Measurements from ENCODE around the gene NHSL1. TPM values are rescaled to one million over a fixed set of nuclear protein-coding genes. Genes with fewer than 3 reads are reported as not detected.

The NHSL1 gene
- total and polyA plus RNA-seq, 2 of the 8 experiments (the other 6 are each of a cell fraction or from before 2014, with no cell fraction given) = 7.2 to 32.4 TPM

DNA sequence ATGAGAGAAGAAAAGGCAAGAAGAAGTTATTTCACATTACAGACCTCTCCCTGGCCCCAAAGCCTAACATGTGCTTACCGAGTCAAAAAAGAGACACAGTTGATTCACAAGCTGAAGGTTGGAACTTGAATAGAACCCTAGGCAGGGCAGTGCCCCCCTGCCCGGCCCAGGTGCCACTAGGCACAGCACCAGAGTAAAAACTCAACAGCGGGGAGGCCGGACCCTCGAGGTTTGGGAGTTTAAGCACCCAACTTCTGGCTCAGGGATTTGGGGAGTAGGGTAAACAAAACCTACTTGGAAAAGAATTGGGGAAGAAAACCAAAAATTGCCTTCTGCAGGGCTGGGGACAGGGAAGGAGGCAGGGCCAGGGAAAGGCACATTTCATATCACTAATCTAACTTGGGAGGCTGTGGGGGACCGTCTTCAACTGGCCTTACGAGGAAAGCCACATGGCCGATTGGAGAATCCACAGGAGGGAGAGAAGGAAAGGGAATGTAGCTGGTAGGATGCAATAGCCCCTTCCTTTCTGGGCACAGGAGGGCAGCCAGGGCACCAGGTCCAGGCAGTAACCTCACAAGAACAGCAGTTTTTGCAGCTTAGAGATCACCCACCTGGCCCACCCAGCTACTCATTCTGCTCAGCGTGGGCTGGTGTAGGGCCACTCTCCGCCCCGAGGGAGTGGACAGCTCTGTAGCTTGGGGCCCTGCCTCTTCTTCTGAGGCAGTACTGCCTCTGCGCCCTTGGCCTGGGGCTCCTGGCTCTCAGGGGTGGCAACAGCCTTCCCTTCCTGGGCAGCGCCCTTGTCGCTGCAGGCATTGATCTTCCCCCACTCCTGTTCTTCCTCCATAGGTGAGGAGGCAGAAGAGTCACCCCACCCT, 97.1 kb downstream of the NHSL1 start:
- ChIA-PET POLR2A (ENCODE audit: partially characterized antibody) (no interaction called here), CTCF (ENCODE audit: partially characterized antibody) (interaction anchor here (0.6 to 4.2 kb wide), 16 partner anchors 12 to 567 kb away, joined by 3 to 35 read pairs (median 4); no protein-coding TSS in a partner anchor)
- Histone ChIP-seq H3K23ac (ENCODE audit: insufficient read length) (no peak overlapping the region), H2BK20ac (ENCODE audit: low read length) (peak overlapping the region; percentile 72; the same call in 1 of the 2 replicates), H4K8ac (ENCODE audit: extremely low read depth, insufficient read depth, low read length) (no peak overlapping the region), H3K18ac (ENCODE audit: extremely low read depth, low read length) (peak overlapping the region; percentile 71; the same call in 1 of the 2 replicates), H4K91ac (replicated peaks; ENCODE audit: insufficient read length, low read length) (no peak overlapping the region), H3K14ac (ENCODE audit: insufficient read length) (no peak overlapping the region), H3K4me2 (ENCODE audit: insufficient read depth in 1 of 2, low read depth in 2 of 2, low read length in 2 of 2) (no peak overlapping the region; a peak in 1 of 4 replicates), H3K27ac (ENCODE audit: low read depth, low read length) (no peak overlapping the region), H2BK5ac (ENCODE audit: low read depth, low read length) (0 out of 2 replicates have a peak overlapping the region, but pooled peaks have one; percentile 44), H2AFZ (ENCODE audit: low read length) (peak overlapping the region; percentile 54; the same call in 1 of the 2 replicates), H3K27me3 (replicated peaks in 1 of 4; ENCODE audit: control insufficient read depth in 3 of 4, extremely low read depth in 1 of 4, insufficient read depth in 3 of 4, low read length in 3 of 4) (no peaks in the 10 kb centered on the region; a peak in 1 of 7 replicates), H3K9me3 (ENCODE audit: insufficient read depth in 2 of 2, low read depth in 1 of 2, low read length in 1 of 2) (no peaks in the 10 kb centered on the region), H3K9ac (replicated peaks in 1 of 4; ENCODE audit: extremely low read depth in 1 of 4, low read depth in 3 of 4, low read length in 3 of 4) (no peak overlapping the region), H3K79me1 (ENCODE audit: low read depth, low read length) (no peaks in the 10 kb centered on the region), H3K4me1 (replicated peaks in 1 of 4; ENCODE audit: control insufficient read depth in 3 of 4, insufficient read depth in 4 of 4, low read length in 3 of 4) (peaks cover 0 to 3% (median 0%) of the 10 kb centered on the region in 4 experiments; a peak in 3 of 7 replicates), H3K4ac (replicated peaks; ENCODE audit: insufficient read length, low read depth, low read length) (no peak overlapping the region), H2BK120ac (replicated peaks; ENCODE audit: low read depth, low read length) (no peak overlapping the region), H4K20me1 (replicated peaks in 1 of 2; ENCODE audit: control insufficient read depth in 1 of 2, insufficient read depth in 2 of 2, low read length in 2 of 2) (no peaks in the 10 kb centered on the region), H3K4me3 (ENCODE audit: extremely low read depth in 1 of 4, insufficient read depth in 2 of 4, low read depth in 3 of 4, low read length in 4 of 4) (no peak overlapping the region), H3K79me2 (ENCODE audit: control insufficient read depth in 1 of 2, insufficient read depth in 2 of 2, low read length in 2 of 2) (no peaks in the 10 kb centered on the region), H2AK5ac (ENCODE audit: low read depth, low read length) (0 out of 2 replicates have a peak overlapping the region, but pooled peaks have one; percentile 26), H4K5ac (ENCODE audit: insufficient read length, low read depth, low read length) (no peak overlapping the region), H3K23me2 (ENCODE audit: low read depth, low read length) (peaks cover 6% of the 10 kb centered on the region; the same call in 1 of the 2 replicates), H2BK15ac (ENCODE audit: low read length) (no peak overlapping the region; the same call in 1 of the 2 replicates), H3K56ac (replicated peaks; ENCODE audit: insufficient read length, low read depth, low read length) (no peak overlapping the region), H2BK12ac (ENCODE audit: low read depth, low read length) (peak overlapping the region; percentile 29; the same call in 1 of the 2 replicates), H3K36me3 (ENCODE audit: control insufficient read depth in 2 of 4, insufficient read depth in 4 of 4, low read length in 3 of 4) (peaks cover 0 to 14% (median 6%) of the 10 kb centered on the region in 4 experiments; a peak in 2 of 8 replicates)
- DNase-seq (ENCODE audit: low read depth in 1 of 2, low spot score in 2 of 2) = peak in 1 of 2 experiments; percentile 48
- TF ChIP-seq CEBPB (IDR thresholded peaks at IDR 0.05; ENCODE audit: low read depth, low read length) = no peak
- TF ChIP-seq, protein P1, sequence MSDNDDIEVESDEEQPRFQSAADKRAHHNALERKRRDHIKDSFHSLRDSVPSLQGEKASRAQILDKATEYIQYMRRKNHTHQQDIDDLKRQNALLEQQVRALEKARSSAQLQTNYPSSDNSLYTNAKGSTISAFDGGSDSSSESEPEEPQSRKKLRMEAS (IDR thresholded peaks at IDR 0.05) = peak; percentile 40; the same call in 1 of the 2 replicates
- no peak for FAIRE-seq
- 88% methylated on average over 14 of the region's 14 CpGs; no CpG with 5 or more reads in 1 of the 2 experiments for WGBS, 2 experiments (ENCODE audit: extremely low coverage in 1 of 2, insufficient coverage in 1 of 2, insufficient read length in 1 of 2, insufficient replicate concordance in 2 of 2, low coverage in 1 of 2, low lambda C conversion rate in 2 of 2, missing lambda C conversion rate in 1 of 2)
